A549 (cell line): Measurements from ENCODE around the gene CCDC30.

Experiments used
- CTCF ChIP-seq: fragments of >200 bp; sonication (Bioruptor Twin); formaldehyde crosslinking; IDR thresholded peaks from 3 replicates; pipeline ENCODE4 v1.5.1; 2016
- EP300 ChIP-seq, 2 experiments: fragments of >200 bp; sonication (Bioruptor Twin); formaldehyde crosslinking; IDR thresholded peaks; 2 replicates in 1 of 2; 3 replicates in 1 of 2; pipeline ENCODE4 v1.6.1; 2016 to 2017
- MAFK ChIP-seq: fragments of 450-650 bp; IDR thresholded peaks from 2 replicates; pipeline ENCODE4 v1.6.1; 2014; ENCODE audit not compliant: partially characterized antibody
- RFX5 ChIP-seq: fragments of 450-650 bp; IDR thresholded peaks from 2 replicates; pipeline ENCODE4 v1.7.1; 2014; ENCODE audit warnings: antibody characterized with exemption, mild to moderate bottlenecking, moderate library complexity
- TF ChIP-seq, protein P1 (sequence below): IDR thresholded peaks from 2 replicates; pipeline ENCODE4 v1.6.1; 2012
- TF ChIP-seq, protein P2 (sequence below): fragments of 150-350 bp; IDR thresholded peaks from 2 replicates; pipeline ENCODE4 v1.6.1; 2014; ENCODE audit warnings: low read depth, mild to moderate bottlenecking, low read length

GRCh38 chr1:42531043-42531442 is 68.0 kb downstream of the CCDC30 start:
- TF ChIP-seq, protein P1, sequence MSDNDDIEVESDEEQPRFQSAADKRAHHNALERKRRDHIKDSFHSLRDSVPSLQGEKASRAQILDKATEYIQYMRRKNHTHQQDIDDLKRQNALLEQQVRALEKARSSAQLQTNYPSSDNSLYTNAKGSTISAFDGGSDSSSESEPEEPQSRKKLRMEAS: no peak
- TF ChIP-seq CTCF (no peak), RFX5 (no peak), MAFK (no peak), EP300 (IDR thresholded peaks at IDR 0.05) (no peak)
- TF ChIP-seq, protein P2, sequence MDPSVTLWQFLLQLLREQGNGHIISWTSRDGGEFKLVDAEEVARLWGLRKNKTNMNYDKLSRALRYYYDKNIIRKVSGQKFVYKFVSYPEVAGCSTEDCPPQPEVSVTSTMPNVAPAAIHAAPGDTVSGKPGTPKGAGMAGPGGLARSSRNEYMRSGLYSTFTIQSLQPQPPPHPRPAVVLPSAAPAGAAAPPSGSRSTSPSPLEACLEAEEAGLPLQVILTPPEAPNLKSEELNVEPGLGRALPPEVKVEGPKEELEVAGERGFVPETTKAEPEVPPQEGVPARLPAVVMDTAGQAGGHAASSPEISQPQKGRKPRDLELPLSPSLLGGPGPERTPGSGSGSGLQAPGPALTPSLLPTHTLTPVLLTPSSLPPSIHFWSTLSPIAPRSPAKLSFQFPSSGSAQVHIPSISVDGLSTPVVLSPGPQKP: no peak
